K562 (cell line): ENCODE measurements around the gene NKIRAS2. TPM values are rescaled to one million over a fixed set of nuclear protein-coding genes. Genes with fewer than 3 reads are reported as not detected.

Experiments
- BACH1 ChIP-seq: fragments of 200-800 bp; sonication (Bioruptor generic); IDR thresholded peaks from 2 replicates; pipeline ENCODE4 v1.6.1; 2016; ENCODE audit warnings: missing genetic modification characterization, missing compliant biosample characterization
- CC2D1A ChIP-seq: fragments of 450-650 bp; IDR thresholded peaks from 2 replicates; pipeline ENCODE4 v1.6.1; 2017; ENCODE audit warnings: mild to moderate bottlenecking
- ESRRA ChIP-seq: fragments of 450-650 bp; IDR thresholded peaks from 2 replicates; pipeline ENCODE4 v1.6.1; 2014; ENCODE audit warnings: low read depth, mild to moderate bottlenecking, moderate library complexity, borderline replicate concordance
- HEY1 ChIP-seq: fragments of 250-450 bp; sonication (Bioruptor Pico); IDR thresholded peaks from 2 replicates; pipeline ENCODE4 v1.5.0; 2020; ENCODE audit warnings: mild to moderate bottlenecking, moderate library complexity, borderline replicate concordance
- KLF16 ChIP-seq: IDR thresholded peaks from 2 replicates; pipeline ENCODE4 v1.6.1; 2016; ENCODE audit warnings: antibody characterized with exemption
- MED1 ChIP-seq: sonication (generic); formaldehyde crosslinking; IDR thresholded peaks from 2 replicates; pipeline ENCODE4 v1.8.1; 2023; ENCODE audit warnings: missing genetic modification reagents, borderline replicate concordance
- RAD21 ChIP-seq, 2 experiments: fragments of 250-450 bp in 1 of 2; fragments of 450-650 bp in 1 of 2; sonication (Bioruptor Pico) in 1 of 2; formaldehyde crosslinking in 1 of 2; IDR thresholded peaks in 1 of 2; conservative IDR thresholded peaks in 1 of 2; 2 replicates each; pipeline versions ENCODE4 v1.4.0 to v1.8.0; 2020 to 2022; ENCODE audit warnings: mild to moderate bottlenecking in 2 of 2, moderate library complexity in 1 of 2
- RB1 ChIP-seq: fragments of 450-650 bp; IDR thresholded peaks from 2 replicates; pipeline ENCODE4 v1.6.1; 2017; ENCODE audit warnings: low read depth, mild to moderate bottlenecking
- SOX6 ChIP-seq: fragments of 450-650 bp; IDR thresholded peaks from 2 replicates; pipeline ENCODE4 v1.6.1; 2014; ENCODE audit warnings: mild to moderate bottlenecking
- polyA plus RNA-seq, 8 experiments: library from polyadenylated mRNA; depleted of rRNA in 4 of 8; stranded (reverse) in 5 of 8; unstranded in 3 of 8; fragments of >200 nt; fragmentation: Nextera tagmentation in 2 of 8; fragmentation: Illumina TruSeq in 1 of 8; extraction: Ambion mirVana in 2 of 8; extraction: Trizol in 1 of 8; gene quantifications; 2 replicates each; pipeline versions ENCODE4 v1.2.1 to v1.2.3, GENCODE V29; 2011 to 2014; ENCODE audit warnings: inconsistent platforms in 1 of 8, missing spikeins in 1 of 8
- total RNA-seq, 7 experiments: library from RNA; depleted of rRNA in 6 of 7; stranded (reverse); fragments of >200 nt in 6 of 7; fragmentation: Illumina TruSeq in 2 of 7; extraction: Trizol in 2 of 7; gene quantifications; 2 replicates each; pipeline versions ENCODE4 v1.2.1 to v1.2.3, GENCODE V29; 2011 to 2021; ENCODE audit warnings: low replicate concordance in 1 of 7
- TF ChIP-seq, protein P1 (sequence below): fragments of 450-650 bp; formaldehyde crosslinking; IDR thresholded peaks from 2 replicates; pipeline ENCODE4 v1.4.0; 2020; ENCODE audit warnings: mild to moderate bottlenecking, moderate library complexity

Gene NKIRAS2
- total and polyA plus RNA-seq, 9 of the 15 experiments (the other 6 are each of a cell fraction or from before 2014, with no cell fraction given): 10.1 to 65.5 (median 29.8) TPM

DNA sequence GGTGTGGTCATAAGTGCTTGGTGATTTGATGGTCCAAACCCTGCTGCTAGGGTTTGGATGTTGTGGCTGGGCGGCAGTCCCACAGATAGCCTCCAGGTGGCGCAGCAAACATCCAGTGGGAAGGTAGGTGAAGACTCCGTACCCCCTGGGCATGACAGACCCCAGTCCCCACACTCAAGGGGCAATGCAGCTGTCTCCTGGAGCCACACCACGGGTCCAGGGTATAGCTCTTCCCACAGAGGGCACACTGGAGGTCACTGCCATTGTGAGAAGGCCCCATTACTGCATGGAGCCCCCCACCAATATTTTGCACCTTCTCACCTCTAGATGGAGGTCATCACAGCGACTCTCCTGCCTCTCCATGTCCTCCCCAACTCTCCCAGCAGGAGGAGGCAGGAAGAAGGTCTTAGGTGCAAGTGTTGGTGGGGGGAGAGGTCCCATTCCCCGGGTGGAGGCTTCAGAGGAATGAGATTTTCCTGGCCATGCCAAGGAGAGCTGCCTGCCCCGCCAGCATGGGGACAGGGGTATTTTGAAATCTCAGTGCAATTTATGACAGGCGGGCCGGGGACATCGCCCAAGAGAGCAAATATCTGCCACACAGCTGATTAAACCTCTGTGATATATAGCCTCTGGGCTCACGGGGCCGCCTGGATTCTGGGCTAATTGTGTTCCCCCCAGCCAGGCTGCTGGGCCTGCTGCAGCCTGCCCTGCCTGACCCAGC lies 47.6 kb downstream of the NKIRAS2 start (continued):
- TF ChIP-seq RAD21 (CRISPR knock-in tag; conservative IDR thresholded peaks at IDR 0.05 in 1 of 2, IDR thresholded peaks at IDR 0.05 in 1 of 2) (peak; percentile 68 to 83), BACH1 (no peak), ESRRA (peak; percentile 50), CC2D1A (peak; percentile 62; the same call in 1 of the 2 replicates), KLF16 (peak; percentile 59; the same call in 1 of the 2 replicates), HEY1 (CRISPR knock-in tag) (no peak), SOX6 (no peak), MED1 (CRISPR knock-in tag) (no peak), RB1 (0 out of 2 replicates have a peak, but pooled peaks have one; percentile 21)
- TF ChIP-seq, protein P1, sequence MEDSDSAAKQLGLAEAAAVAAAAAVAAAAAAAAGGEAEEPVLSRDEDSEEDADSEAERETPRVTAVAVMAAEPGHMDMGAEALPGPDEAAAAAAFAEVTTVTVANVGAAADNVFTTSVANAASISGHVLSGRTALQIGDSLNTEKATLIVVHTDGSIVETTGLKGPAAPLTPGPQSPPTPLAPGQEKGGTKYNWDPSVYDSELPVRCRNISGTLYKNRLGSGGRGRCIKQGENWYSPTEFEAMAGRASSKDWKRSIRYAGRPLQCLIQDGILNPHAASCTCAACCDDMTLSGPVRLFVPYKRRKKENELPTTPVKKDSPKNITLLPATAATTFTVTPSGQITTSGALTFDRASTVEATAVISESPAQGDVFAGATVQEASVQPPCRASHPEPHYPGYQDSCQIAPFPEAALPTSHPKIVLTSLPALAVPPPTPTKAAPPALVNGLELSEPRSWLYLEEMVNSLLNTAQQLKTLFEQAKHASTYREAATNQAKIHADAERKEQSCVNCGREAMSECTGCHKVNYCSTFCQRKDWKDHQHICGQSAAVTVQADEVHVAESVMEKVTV (CRISPR knock-in tag): peak; percentile 50; the same call in 1 of the 2 replicates
